ENCODE measurements around the gene ARID3C.

ARID3C gene

GRCh38 chr9:34658461-34658860 is 29.6 kb upstream of the ARID3C start:
- in situ Hi-C loops (cut with HindIII; ENCODE audit: low sequenced_read_pairs) = no loop called here
- no peak for DNase-seq (ENCODE audit: low read depth)
- H3K4me3 ChIP-seq (ENCODE audit: low read depth, low read length) = no peak overlapping the region
- no peak for TF ChIP-seq CTCF (IDR thresholded peaks at IDR 0.05; ENCODE audit: low read depth, low read length, missing control alignments)

- no peak for TF ChIP-seq CTCF (IDR thresholded peaks at IDR 0.05; ENCODE audit: low read depth, low read length, missing control alignments)
- in situ Hi-C loops (cut with HindIII; ENCODE audit: low sequenced_read_pairs) = no loop called here
- no peak overlapping the region for H3K4me3 ChIP-seq (ENCODE audit: low read depth, low read length)
- no peak for DNase-seq (ENCODE audit: low read depth)
Observed at GRCh38 chr9:34656992-34657391, 28.1 kb upstream of the ARID3C start.

- no peak for DNase-seq (ENCODE audit: low read depth)
- in situ Hi-C loops (cut with HindIII; ENCODE audit: low sequenced_read_pairs) = no loop called here
- no peak for TF ChIP-seq CTCF (IDR thresholded peaks at IDR 0.05; ENCODE audit: low read depth, low read length, missing control alignments)
- no peak overlapping the region for H3K4me3 ChIP-seq (ENCODE audit: low read depth, low read length)
Observed at GRCh38 chr9:34655394-34655793, 26.5 kb upstream of the ARID3C start.

GRCh38 chr9:34654323-34655051 is 25.6 kb upstream of the ARID3C start:
- DNase-seq (ENCODE audit: low read depth) = peak; percentile 33

GRCh38 chr9:34653151-34654072 is 24.5 kb upstream of the ARID3C start:
- DNase-seq (ENCODE audit: low read depth) = no peak
- no peak overlapping the region for H3K4me3 ChIP-seq (ENCODE audit: low read depth, low read length)
- TF ChIP-seq CTCF (IDR thresholded peaks at IDR 0.05; ENCODE audit: low read depth, low read length, missing control alignments) = no peak
- in situ Hi-C loops (cut with HindIII; ENCODE audit: low sequenced_read_pairs) = no loop called here

More at GRCh38 chr9:34654323-34655051, 25.6 kb upstream of the ARID3C start:
- H3K4me3 ChIP-seq (ENCODE audit: low read depth, low read length) = no peak overlapping the region
- no peak for TF ChIP-seq CTCF (IDR thresholded peaks at IDR 0.05; ENCODE audit: low read depth, low read length, missing control alignments)
- in situ Hi-C loops (cut with HindIII; ENCODE audit: low sequenced_read_pairs) = no loop called here

- no peak for TF ChIP-seq CTCF (IDR thresholded peaks at IDR 0.05; ENCODE audit: low read depth, low read length, missing control alignments)
- H3K4me3 ChIP-seq (ENCODE audit: low read depth, low read length) = peak overlapping the region; percentile 35
- DNase-seq (ENCODE audit: low read depth) = no peak
- in situ Hi-C loops (cut with HindIII; ENCODE audit: low sequenced_read_pairs) = no loop called here
Observed at GRCh38 chr9:34652602-34653000, 23.7 kb upstream of the ARID3C start.

Data from astrocyte of the cerebellum (primary cell).